ENCODE data around the gene NHLH2.

Gene NHLH2

DNA sequence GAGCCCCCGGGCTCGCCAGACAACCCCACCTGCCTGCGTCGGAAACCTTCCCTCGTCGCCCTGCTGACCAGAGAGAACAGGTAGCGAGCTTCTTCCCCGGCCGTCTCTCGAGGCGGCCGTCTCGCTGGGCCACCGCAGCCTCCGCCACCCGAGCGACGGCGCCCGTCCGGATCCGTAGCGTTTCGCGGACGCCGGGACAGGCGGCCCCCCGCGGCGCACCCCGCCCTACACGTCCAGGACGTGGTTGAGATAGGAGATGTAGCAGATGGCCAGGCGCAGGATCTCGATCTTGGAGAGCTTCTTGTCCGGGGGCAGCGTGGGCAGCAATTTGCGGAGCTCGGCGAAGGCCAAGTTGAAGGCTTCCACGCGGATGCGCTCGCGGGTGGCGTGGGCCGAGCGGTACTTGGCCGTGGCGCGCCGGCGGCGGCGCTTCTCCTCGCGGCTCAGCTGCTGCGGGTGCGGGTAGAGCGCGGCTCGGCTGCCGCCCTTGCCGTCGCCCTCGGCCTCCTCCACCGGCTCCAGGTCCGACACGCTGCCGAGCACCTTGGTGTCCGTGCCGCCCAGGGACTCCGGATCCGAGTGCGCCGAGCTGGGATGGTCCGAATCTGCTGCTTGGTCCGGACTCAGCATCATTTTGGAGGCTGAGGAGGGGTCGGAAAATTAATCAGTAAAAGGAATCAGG, 3.0 kb downstream of the NHLH2 start:
- DNase-seq, result no peak

GRCh38 chr1:115837341-115837739, 3.6 kb downstream of the NHLH2 start:
- no peak for DNase-seq

GRCh38 chr1:115833856-115834255, 7.1 kb downstream of the NHLH2 start:
- DNase-seq, result no peak

DNA sequence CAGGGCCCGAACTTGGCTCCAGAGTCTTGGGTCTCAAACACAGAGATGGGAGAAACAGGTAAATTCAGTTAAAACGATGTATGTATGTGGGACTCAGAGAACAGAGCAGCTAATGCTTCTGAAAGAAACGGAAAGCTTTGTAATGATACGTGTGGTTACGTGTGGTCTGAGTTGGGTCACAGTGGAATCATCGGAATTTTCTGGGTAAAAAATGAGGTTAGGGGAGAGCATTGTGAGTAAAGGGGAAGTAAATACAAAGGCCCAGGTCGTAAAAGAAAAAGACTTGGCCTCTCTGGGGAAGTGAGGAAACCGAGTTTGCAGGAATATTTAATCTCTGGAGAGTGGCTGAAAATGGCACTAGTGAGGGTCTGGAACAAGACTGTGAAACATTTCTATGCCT, 8.3 kb downstream of the NHLH2 start:
- DNase-seq, result no peak

DNA sequence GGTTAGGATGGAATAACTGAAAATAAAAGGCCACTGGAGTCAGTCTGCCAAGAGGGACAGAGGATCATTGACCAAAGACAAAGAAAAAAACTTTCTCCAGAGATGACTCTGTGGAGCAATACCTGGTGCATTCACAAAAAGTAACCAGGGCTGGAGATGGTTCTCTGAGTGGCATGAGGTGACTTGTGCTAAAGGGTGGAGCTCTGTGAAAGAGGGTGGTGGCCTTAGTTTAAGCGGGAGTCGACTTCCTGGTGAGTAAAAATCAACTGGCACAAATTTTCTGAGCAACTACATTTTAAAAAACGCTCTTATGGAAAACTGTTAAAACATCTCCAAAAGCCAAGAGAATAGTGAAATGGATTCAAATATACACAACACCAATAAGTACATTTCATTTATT, 10.0 kb downstream of the NHLH2 start:
- no peak for DNase-seq

GRCh38 chr1:115829947-115830346, 11.0 kb downstream of the NHLH2 start:
- no peak for DNase-seq

DNA sequence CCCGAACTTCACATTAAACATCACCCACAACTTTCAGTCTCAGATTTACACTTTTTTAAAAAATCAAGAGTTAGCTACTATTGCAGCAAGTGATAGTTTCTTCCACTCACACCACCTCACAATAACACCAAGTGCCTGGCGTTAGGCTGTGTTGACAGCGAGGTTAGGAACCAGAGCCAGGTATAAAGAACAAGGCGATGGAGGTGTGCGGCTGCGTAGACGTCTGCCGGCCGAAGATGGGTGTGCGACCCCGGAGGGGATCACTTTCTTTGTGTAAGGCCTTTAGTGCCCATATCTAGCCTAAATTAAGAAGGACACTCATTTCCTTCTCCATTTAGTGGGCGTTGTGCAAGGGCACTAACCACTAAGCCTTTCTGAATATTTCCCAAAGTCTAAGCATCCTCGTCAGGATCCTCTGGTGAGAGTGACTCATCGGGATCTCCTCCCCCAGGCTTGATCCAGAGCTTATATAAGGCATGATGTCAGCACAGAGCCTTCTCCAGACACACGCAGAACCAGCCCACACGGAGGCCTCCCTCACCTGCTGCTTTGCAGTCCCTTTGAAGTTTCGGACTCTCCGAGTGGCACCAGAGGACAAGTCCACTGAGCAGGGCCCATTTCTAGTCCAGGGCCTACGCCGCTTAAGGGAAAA, 11.8 kb downstream of the NHLH2 start:
- DNase-seq, result no peak

DNA sequence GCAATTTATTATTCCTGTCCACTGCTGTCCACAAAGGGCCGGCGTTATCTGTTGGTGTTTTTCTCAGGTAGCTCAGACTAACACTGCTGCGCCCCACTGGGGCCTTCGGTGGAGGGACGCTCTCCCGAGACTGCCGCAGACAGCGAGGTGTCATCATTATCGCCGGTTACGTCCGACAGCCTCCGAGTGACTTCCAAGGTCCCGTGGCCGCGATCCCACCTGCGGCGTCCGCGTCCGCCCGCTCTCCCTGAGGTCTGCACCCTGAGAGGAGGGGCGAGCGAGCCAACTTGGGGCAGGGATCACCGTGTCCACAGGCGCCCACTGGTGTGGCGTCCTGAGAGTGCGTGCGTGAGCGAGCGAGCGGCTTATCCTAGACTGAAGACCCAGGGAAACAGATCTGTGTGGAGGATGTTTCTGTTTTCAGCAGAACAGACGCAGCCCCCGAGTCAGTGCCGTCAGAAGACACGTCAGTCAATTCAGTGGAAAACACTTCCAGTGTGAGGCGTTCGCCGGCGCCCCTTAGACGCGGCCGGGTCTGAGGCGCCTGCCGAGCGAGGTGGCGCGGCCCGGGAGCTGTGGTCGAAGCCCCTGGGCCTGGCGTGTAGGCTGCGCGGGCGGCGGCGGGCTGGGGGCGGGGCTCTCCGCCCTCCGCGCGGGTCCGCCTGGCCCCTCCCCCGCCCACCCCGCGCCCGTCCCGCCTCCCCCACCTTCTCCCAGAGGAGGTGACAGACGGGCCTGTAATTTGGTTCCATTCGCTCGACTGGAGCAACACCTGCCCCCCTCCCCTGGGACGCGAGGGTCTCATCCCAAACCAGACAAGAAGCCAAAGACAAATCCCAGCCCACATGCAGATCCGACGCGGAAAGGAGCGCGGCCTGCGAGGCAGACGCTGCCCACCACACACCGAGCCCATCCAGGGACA, 12.6 kb downstream of the NHLH2 start:
- peak; percentile 2 for DNase-seq

GRCh38 chr1:115827452-115828044, 13.4 kb downstream of the NHLH2 start:
- no peak for DNase-seq

DNA sequence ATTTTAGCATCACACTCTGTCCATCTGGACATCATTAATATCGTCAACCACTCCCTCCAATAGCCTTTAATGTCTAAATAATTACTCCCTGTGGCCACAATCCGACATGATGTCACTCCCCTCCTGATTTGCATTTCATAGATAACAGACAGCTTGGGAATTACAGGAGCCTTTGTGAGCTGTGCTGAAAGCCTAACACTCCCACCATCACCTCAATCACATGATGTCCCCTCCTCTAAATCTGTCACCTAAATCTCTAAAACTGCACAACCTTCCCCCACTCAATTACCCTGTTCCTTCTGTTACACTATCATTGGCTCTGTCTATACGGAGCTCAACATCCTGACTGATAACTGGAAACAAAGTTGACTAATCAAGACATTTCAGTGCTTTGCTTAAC, 14.3 kb downstream of the NHLH2 start:
- DNase-seq, result no peak

- DNase-seq, result no peak
Measured at GRCh38 chr1:115822117-115822516, 18.8 kb downstream of the NHLH2 start.

DNA sequence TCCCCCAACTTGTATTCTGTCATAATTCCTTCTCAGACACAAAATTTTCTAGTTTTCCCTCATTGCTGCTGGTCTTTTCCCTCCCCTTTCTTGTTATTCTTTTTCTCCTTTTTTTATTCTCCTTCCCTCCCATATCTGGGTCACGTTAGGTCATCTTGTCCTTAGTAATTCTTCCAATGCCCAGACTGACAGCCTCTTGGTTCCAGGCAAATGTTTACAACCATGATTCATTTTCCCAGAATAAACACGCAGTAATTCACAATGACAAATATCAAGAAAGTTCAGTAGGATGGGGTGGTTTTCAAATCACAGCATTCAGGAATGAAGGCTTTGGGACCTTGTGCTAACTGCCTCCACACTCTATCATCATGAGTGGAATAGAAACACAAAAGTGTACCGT, 25.2 kb downstream of the NHLH2 start:
- no peak for DNase-seq

DNA sequence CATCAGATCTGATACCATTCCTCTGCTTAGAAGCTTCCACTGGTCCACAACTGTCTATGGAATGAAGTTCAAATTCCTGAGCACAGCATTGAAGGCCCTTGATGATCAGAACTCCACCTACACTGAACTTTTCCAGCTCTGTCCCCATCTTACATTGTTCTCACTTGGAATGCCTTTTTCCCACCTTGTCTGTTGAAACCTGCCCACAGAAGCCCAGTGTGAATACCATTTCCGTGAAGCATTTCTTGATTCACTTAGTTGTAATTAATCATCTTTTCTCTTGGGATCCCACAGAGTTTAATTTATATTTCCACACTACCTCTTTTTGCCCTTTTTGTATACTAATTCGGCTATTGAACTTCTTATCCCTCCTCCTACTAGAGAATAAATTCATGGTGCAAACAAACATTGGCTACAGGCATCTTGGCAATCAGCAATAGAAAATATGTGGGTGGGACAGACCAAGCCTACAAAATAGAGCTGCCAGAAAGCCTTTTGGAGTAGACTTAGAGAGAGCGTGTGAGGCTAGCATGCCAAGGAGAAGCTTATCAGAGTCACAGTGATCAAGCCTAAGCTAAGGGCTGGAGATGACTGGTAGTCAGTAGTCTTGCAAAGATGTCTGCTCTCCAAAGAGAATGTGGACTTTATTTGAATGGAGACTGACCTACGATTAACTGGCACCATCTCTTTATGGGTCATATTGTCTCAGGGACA, 26.1 kb downstream of the NHLH2 start:
- no peak for DNase-seq

- no peak for DNase-seq
Measured at GRCh38 chr1:115813727-115814126, 27.2 kb downstream of the NHLH2 start.

- DNase-seq, result no peak
Measured at GRCh38 chr1:115811140-115811828, 29.6 kb downstream of the NHLH2 start.

GRCh38 chr1:115810609-115811008, 30.3 kb downstream of the NHLH2 start:
- DNase-seq, result no peak

GRCh38 chr1:115809847-115810246, 31.1 kb downstream of the NHLH2 start:
- no peak for DNase-seq

- no peak for DNase-seq
Measured at GRCh38 chr1:115809076-115809475, 31.9 kb downstream of the NHLH2 start.

- DNase-seq, result peak; percentile 3
Measured at GRCh38 chr1:115807723-115808122, 33.2 kb downstream of the NHLH2 start.

- no peak for DNase-seq
Measured at GRCh38 chr1:115805597-115805996, 35.3 kb downstream of the NHLH2 start.

- no peak for DNase-seq
Measured at GRCh38 chr1:115802416-115802815, 38.5 kb downstream of the NHLH2 start.

DNA sequence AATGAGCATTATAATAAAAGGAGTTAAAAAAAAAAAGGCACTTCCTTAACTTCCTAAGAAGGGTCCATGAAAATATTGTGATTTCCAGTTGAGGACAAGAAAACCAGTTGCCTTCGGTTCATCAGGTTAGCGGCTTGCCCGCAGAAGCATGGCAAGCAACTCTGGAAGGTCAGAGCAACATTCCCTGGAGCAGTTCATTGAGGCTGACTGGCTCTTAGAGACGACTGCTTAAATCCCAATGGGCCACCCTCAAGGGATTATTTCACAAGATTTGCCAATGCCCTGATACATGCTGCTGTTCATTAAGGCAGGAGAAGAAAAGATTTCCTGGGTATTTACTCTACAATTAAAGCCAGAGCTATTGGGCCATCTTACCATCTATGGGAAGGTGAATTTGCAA, 43.4 kb downstream of the NHLH2 start:
- no peak for DNase-seq

Data from NCI-H1436 (cell line).